BJ (cell line): Measurements from ENCODE around the gene OR2V2. TPM values are rescaled to one million over a fixed set of nuclear protein-coding genes. Genes with fewer than 3 reads are reported as not detected.
A peak's percentile ranks its signal among the peaks of the same experiment; 100 is the strongest.
"Not testable (repeated sequence)": the region's sequence is repeated elsewhere in the genome, so short reads cannot be mapped to it uniquely, and the experiment has no call there.

Experiments
- CTCF ChIA-PET: fragments of 350-600 bp; formaldehyde crosslinking; extraction: SDS; loops from one replicate; lab custom pipeline; 2021; ENCODE audit warnings: antibody characterized with exemption, inconsistent platforms; lab: Yijun Ruan, JAX
- POLR2A ChIA-PET: fragments of 300-600 bp; sonication (Branson Sonifier 250); formaldehyde crosslinking; extraction: SDS; loops from one replicate; lab custom pipeline; 2021; ENCODE audit warnings: antibody characterized with exemption; lab: Charles Lee
- DNase-seq: peaks from one replicate; pipeline ENCODE4 v3.0.0-alpha.2; 2011; ENCODE audit warnings: low read depth
- H3K27me3 ChIP-seq: 2 replicates; pipeline ENCODE4 v1.6.0; 2011; ENCODE audit warnings: low read length; ENCODE audit not compliant: control insufficient read depth, insufficient read depth
- H3K36me3 ChIP-seq: 2 replicates; pipeline ENCODE4 v1.5.1; 2011; ENCODE audit warnings: low read length; ENCODE audit not compliant: control insufficient read depth, insufficient read depth
- H3K4me3 ChIP-seq: 2 replicates; pipeline ENCODE4 v1.5.1; 2011; ENCODE audit warnings: low read depth, mild to moderate bottlenecking, control low read depth, low read length
- polyA plus RNA-seq: library from polyadenylated mRNA; depleted of rRNA; stranded (reverse); fragments of >200 nt; gene quantifications from 2 replicates; pipeline ENCODE4 v1.2.3, GENCODE V29; 2011
- TF ChIP-seq, protein P1 (sequence below): IDR thresholded peaks from 2 replicates; pipeline ENCODE4 v1.5.1; 2011; ENCODE audit warnings: low read depth, mild to moderate bottlenecking, control low read depth, inconsistent platforms, low read length, moderate library complexity; ENCODE audit not compliant: insufficient read depth

The OR2V2 gene
- polyA plus RNA-seq, 1 experiment: not detected

DNA sequence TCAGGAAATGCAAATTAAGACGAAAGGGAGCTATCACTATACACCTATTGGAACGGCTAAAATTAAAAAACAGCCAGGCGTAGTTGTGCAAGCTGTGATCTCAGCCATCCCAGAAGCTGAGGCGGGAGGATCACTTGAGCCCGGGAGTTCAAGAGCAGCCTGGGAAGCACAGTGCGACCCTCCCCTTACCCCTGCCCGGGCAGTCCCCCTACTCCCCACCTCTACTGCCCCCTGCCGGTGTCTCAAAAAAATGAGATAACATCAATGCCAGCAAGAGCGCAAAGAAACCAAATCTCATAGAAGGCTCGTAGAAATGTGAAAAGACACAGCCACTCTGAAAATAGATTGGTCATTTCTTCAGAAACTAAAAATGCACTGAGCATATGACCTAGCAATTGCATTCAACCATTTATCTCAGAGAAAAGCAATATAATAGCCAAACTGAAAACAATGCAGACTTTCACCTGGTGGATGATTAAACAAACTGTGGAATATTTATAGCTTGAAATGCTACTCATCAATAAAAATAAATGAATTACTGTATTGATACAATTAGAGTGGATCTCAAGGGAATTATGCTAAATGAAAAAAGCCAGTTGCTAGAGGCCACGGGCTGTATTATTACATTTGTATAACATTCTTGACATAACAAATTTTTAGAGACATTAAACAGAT, 20.6 kb downstream of the OR2V2 start:
- CTCF ChIA-PET: interaction anchor here (0.6 to 1.5 kb wide), 12 partner anchors 8 to 382 kb away, joined by 3 to 8 read pairs (median 3); no protein-coding TSS in a partner anchor

DNA sequence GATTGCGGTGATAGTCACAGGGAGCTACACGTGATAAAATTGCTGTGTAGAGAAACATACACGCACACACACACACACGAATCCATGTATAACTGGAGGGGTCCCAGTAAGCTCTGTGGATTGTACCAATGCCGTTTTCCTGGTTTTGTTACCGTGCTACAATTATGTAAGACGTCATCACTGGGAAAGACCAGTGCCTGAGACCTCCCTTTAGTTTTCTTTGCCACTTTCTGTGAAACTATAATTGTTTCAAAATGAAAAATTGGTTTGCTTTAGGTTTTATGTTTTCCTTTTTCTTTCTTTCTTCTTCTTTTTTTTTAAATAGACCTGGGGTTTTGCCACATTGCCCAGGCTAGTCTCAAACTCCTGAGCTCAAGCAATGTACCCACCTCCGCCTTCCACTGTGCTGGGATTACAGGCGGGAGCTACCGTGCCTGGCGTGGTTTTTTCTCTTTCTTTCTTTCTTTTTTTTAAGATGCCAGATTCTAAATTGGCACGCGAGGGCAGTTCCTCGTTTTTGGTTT, 21.3 kb downstream of the OR2V2 start:
- no peaks in the 10 kb centered on the region for H3K36me3 ChIP-seq
- TF ChIP-seq, protein P1, sequence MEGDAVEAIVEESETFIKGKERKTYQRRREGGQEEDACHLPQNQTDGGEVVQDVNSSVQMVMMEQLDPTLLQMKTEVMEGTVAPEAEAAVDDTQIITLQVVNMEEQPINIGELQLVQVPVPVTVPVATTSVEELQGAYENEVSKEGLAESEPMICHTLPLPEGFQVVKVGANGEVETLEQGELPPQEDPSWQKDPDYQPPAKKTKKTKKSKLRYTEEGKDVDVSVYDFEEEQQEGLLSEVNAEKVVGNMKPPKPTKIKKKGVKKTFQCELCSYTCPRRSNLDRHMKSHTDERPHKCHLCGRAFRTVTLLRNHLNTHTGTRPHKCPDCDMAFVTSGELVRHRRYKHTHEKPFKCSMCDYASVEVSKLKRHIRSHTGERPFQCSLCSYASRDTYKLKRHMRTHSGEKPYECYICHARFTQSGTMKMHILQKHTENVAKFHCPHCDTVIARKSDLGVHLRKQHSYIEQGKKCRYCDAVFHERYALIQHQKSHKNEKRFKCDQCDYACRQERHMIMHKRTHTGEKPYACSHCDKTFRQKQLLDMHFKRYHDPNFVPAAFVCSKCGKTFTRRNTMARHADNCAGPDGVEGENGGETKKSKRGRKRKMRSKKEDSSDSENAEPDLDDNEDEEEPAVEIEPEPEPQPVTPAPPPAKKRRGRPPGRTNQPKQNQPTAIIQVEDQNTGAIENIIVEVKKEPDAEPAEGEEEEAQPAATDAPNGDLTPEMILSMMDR: no peak
- H3K4me3 ChIP-seq: no peak overlapping the region
- ChIA-PET POLR2A (no interaction called here), CTCF (interaction anchor here (0.7 to 1.7 kb wide), 11 partner anchors 8 to 383 kb away, joined by 3 to 8 read pairs (median 4); no protein-coding TSS in a partner anchor)
- peaks cover 3% of the 10 kb centered on the region; the same call in 1 of the 2 replicates for H3K27me3 ChIP-seq
- no peak for DNase-seq

More for the DNA sequence above, 20.6 kb downstream of the OR2V2 start:
- no peak overlapping the region for H3K4me3 ChIP-seq
- peaks cover 1% of the 10 kb centered on the region; the same call in 1 of the 2 replicates for H3K27me3 ChIP-seq
- H3K36me3 ChIP-seq: no peaks in the 10 kb centered on the region
- TF ChIP-seq, protein P1: peak; percentile 47
- POLR2A ChIA-PET: no interaction called here
- no peak for DNase-seq

DNA sequence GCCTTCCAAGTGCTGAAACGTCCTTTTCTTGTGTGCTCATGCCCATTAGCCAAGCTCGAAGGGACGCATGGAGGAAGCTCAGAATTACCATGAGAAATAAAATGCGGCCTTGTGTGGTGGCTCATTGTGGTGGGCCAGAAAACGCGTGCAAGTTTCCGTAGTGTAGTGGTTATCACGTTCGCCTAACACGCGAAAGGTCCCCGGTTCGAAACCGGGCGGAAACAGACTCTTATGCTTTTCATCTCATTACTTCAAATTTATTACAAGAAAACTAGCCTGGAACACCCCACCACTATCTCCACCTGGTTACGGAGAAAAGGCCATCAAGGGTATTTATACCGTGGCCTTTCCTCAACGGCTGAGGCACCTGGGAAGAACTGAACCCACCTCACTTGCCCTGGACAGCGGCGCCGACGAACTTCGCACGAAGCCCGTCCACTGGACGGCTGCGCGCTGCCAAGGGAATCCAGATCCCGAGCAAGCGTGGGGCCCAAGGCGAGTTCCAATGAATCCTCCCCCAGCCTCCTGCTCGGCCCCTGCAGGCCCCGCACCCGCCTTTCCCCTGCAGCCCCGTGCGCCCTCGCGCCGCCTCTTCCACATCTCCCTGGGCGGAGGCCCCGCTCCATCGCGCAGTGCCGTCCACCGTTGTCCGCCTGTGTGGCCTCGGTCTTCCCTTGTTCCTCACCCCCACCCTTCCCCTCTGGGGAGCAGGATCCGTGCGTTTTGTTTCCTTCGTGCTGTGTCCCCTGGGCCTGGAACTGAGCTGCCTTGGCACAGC, 22.3 kb downstream of the OR2V2 start:
- not testable (repeated sequence) for H3K4me3 ChIP-seq

DNA sequence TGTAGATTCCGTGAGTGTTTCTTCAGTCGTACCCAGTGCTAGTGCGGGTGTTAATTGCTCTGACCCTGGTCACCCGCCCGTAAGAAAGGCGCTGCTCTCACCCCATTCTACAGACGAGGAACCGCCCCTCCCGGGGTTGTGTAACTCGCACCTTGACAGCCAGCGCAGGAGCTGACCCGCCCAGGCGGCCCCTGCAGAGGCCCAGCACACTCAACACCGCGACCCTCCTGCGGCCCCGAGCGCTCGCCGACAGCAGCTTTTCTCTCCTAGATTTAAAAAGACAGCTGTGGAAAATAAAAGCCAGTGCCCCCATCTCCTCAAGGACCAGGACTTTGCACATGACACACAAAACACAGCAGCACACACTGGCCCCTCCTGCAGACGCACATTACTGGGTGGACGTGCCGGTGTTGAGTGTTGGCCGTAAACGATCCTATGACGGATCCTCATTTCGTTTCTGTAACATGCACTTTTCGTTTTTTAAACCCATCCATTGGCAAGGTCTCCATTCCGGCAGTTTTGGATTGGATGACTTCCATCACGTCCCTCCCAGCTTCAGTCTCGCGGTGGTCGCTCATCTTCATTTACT, 22.9 kb downstream of the OR2V2 start:
- TF ChIP-seq, protein P1: no peak
- no peak overlapping the region for H3K4me3 ChIP-seq
- no peaks in the 10 kb centered on the region for H3K36me3 ChIP-seq
- ChIA-PET CTCF (interaction anchor here (1.7 to 1.9 kb wide), 2 partner anchors 11 to 14 kb away, joined by 4 to 8 read pairs; no protein-coding TSS in a partner anchor), POLR2A (no interaction called here)
- DNase-seq: no peak
- H3K27me3 ChIP-seq: peaks cover 3% of the 10 kb centered on the region; the same call in 1 of the 2 replicates

More for the DNA sequence above, 22.3 kb downstream of the OR2V2 start:
- CTCF ChIA-PET: interaction anchor here (1.4 to 1.9 kb wide), 3 partner anchors 10 to 15 kb away, joined by 4 to 8 read pairs (median 4); no protein-coding TSS in a partner anchor
- not testable (repeated sequence) for H3K27me3 ChIP-seq, DNase-seq, H3K36me3 ChIP-seq
- POLR2A ChIA-PET: interaction anchor here (0.5 kb wide), 1 partner anchor 359 kb away, joined by 8 read pairs; no protein-coding TSS in a partner anchor

DNA sequence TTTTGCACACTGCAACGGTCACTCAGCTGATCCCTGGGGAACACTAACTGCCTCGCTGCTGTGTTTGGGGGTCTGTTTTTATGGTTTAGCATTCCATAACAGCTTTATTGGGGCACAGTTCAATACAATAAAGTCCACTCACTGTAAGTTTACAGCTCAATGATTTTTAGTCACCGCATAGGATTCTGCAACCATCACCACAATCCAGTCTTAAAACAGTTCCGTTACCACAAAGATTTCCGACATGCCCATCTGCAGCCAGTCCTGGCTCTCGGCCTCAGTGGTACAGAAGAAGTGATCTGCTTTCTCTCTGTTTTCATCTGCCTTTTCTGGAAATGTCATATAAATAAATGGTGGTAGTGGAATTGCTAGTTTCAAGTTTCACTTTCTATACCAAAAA, 23.6 kb downstream of the OR2V2 start:
- POLR2A ChIA-PET: interaction anchor here (0.6 kb wide), 1 partner anchor 66 kb away, joined by 3 read pairs; no protein-coding TSS in a partner anchor
- CTCF ChIA-PET: interaction anchor here (1.9 kb wide), 1 partner anchor 14 kb away, joined by 8 read pairs; no protein-coding TSS in a partner anchor

More for the DNA sequence above, 23.6 kb downstream of the OR2V2 start:
- peaks cover 3% of the 10 kb centered on the region; the same call in 1 of the 2 replicates for H3K27me3 ChIP-seq
- TF ChIP-seq, protein P1: no peak
- DNase-seq: no peak
- no peak overlapping the region for H3K4me3 ChIP-seq
- no peaks in the 10 kb centered on the region for H3K36me3 ChIP-seq
